ENCODE data around the gene CDAN1. TPM values are rescaled to one million over a fixed set of nuclear protein-coding genes. Genes with fewer than 3 reads are reported as not detected.
A peak's percentile ranks its signal among the peaks of the same experiment; 100 is the strongest.

CDAN1 gene
- total RNA-seq, 1 donor from 2014 or later, result 41.0 TPM

- Mint-ChIP-seq H3K27me3 (ENCODE audit: low read depth) (no peaks in the 10 kb centered on the region), H3K9me3 (no peaks in the 10 kb centered on the region), H3K4me1 (peaks cover 24% of the 10 kb centered on the region), H3K27ac (ENCODE audit: unreplicated experiment) (no peak overlapping the region), H3K36me3 (ENCODE audit: low read depth) (peaks cover 12% of the 10 kb centered on the region), H3K4me3 (peak overlapping the region; percentile 76)
- no peak for TF ChIP-seq CTCF (conservative IDR thresholded peaks at IDR 0.05)
- DNase-seq (ENCODE audit: low read depth, low spot score), result no peak
Measured at GRCh38 chr15:42732095-42732827, 4.7 kb downstream of the CDAN1 start.

DNA sequence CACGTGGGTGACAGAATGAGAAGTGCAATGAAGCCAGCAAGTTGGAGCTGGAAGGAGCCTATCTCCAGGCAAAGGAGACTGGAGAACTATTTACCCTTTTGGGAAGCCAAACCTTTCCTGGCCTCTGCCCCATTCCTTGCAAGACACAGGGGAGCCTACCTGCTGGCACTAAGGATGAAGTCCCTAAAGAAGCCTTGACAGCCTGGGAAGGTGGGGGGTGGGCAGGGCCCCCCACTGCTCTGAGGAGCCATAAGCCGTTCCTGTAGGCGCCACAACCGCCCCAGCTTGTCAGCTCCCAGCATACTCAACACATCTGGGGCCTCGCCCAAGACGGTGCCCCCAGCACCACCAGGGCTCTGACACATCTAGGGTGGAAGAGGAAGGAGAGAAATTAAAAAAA is 5.5 kb downstream of the CDAN1 start:
- Mint-ChIP-seq H3K9me3 (no peaks in the 10 kb centered on the region), H3K36me3 (ENCODE audit: low read depth) (peaks cover 12% of the 10 kb centered on the region), H3K4me3 (peak overlapping the region; percentile 73), H3K27me3 (ENCODE audit: low read depth) (no peaks in the 10 kb centered on the region), H3K27ac (ENCODE audit: unreplicated experiment) (no peak overlapping the region), H3K4me1 (peaks cover 22% of the 10 kb centered on the region)
- no peak for TF ChIP-seq CTCF (conservative IDR thresholded peaks at IDR 0.05)
- no peak for DNase-seq (ENCODE audit: low read depth, low spot score)

GRCh38 chr15:42730536-42730935 is 6.4 kb downstream of the CDAN1 start:
- Mint-ChIP-seq H3K4me1 (peaks cover 18% of the 10 kb centered on the region), H3K27me3 (ENCODE audit: low read depth) (no peaks in the 10 kb centered on the region), H3K36me3 (ENCODE audit: low read depth) (peaks cover 12% of the 10 kb centered on the region), H3K4me3 (no peak overlapping the region), H3K27ac (ENCODE audit: unreplicated experiment) (no peak overlapping the region), H3K9me3 (no peaks in the 10 kb centered on the region)
- TF ChIP-seq CTCF (conservative IDR thresholded peaks at IDR 0.05), result no peak
- DNase-seq (ENCODE audit: low read depth, low spot score), result no peak

GRCh38 chr15:42730135-42730534 is 6.8 kb downstream of the CDAN1 start:
- no peaks in the 10 kb centered on the region for H3K9me3 Mint-ChIP-seq
- DNase-seq (ENCODE audit: low read depth, low spot score), result no peak
- no peaks in the 10 kb centered on the region for H3K27me3 Mint-ChIP-seq (ENCODE audit: low read depth)
- peaks cover 14% of the 10 kb centered on the region for H3K4me1 Mint-ChIP-seq
- H3K4me3 Mint-ChIP-seq, result peak overlapping the region; percentile 27
- H3K27ac Mint-ChIP-seq (ENCODE audit: unreplicated experiment), result peak overlapping the region; percentile 78
- peaks cover 12% of the 10 kb centered on the region for H3K36me3 Mint-ChIP-seq (ENCODE audit: low read depth)
- no peak for TF ChIP-seq CTCF (conservative IDR thresholded peaks at IDR 0.05)

- H3K36me3 Mint-ChIP-seq (ENCODE audit: low read depth), result peaks cover 12% of the 10 kb centered on the region
- H3K4me1 Mint-ChIP-seq, result peaks cover 13% of the 10 kb centered on the region
Measured at GRCh38 chr15:42729409-42729808, 7.5 kb downstream of the CDAN1 start.

More at GRCh38 chr15:42729409-42729808, 7.5 kb downstream of the CDAN1 start:
- H3K4me3 Mint-ChIP-seq, result no peak overlapping the region
- no peak for DNase-seq (ENCODE audit: low read depth, low spot score)
- H3K27ac Mint-ChIP-seq (ENCODE audit: unreplicated experiment), result no peak overlapping the region
- no peaks in the 10 kb centered on the region for H3K27me3 Mint-ChIP-seq (ENCODE audit: low read depth)
- H3K9me3 Mint-ChIP-seq, result no peaks in the 10 kb centered on the region
- no peak for TF ChIP-seq CTCF (conservative IDR thresholded peaks at IDR 0.05)
